ENCODE data around the gene LGALSL.

GRCh38 chr2:64422466-64422865 is 31.5 kb upstream of the LGALSL start:
- TF ChIP-seq POLR2A (IDR thresholded peaks at IDR 0.05) (no peak), CTCF (IDR thresholded peaks at IDR 0.05) (no peak)

All from uterus (tissue), 2 donors.